Hematopoietic multipotent progenitor cell treated with erythropoietin and hydrocortisone succinate and interleukin-3 and kit ligand, for 4 days (in vitro differentiated cells): ENCODE results near the gene GALNT10.
A peak's percentile ranks its signal among the peaks of the same experiment; 100 is the strongest.

ENCODE experiments used
- DNase-seq: peaks from one replicate; pipeline ENCODE4 v3.0.0-alpha.2; 2015

The GALNT10 gene

GRCh38 chr5:154455585-154455984 is 265.1 kb downstream of the GALNT10 start:
- DNase-seq: no peak

- no peak for DNase-seq
These were observed 266.0 kb downstream of the GALNT10 start for GRCh38 chr5:154456540-154456939.

- DNase-seq: no peak
These were observed 268.5 kb downstream of the GALNT10 start for GRCh38 chr5:154459015-154459414.

- DNase-seq: no peak
These were observed 269.6 kb downstream of the GALNT10 start for GRCh38 chr5:154460172-154460571.

GRCh38 chr5:154461531-154461930 is 271.0 kb downstream of the GALNT10 start:
- no peak for DNase-seq

GRCh38 chr5:154464438-154464837 is 273.9 kb downstream of the GALNT10 start:
- DNase-seq: no peak

GRCh38 chr5:154465169-154465568 is 274.6 kb downstream of the GALNT10 start:
- DNase-seq: no peak

GRCh38 chr5:154466147-154466546 is 275.6 kb downstream of the GALNT10 start:
- no peak for DNase-seq

GRCh38 chr5:154466671-154467070 is 276.1 kb downstream of the GALNT10 start:
- no peak for DNase-seq

- DNase-seq: peak; percentile 83
These were observed 277.3 kb downstream of the GALNT10 start for GRCh38 chr5:154467655-154468354.

GRCh38 chr5:154470137-154470536 is 279.6 kb downstream of the GALNT10 start:
- no peak for DNase-seq
